Lung (tissue), 12 donors: Measurements from ENCODE around the gene PODNL1. TPM values are rescaled to one million over a fixed set of nuclear protein-coding genes. Genes with fewer than 3 reads are reported as not detected.

ENCODE experiments used
- ATAC-seq: fragments of 200-7000 bp; cut with Tn5 transposase; one replicate; pipeline ENCODE4 v1.9.1; 2020; ENCODE audit warnings: moderate number of reproducible peaks; ENCODE audit not compliant: insufficient read depth, low FRiP score
- DNase-seq, 3 donors: peaks; one replicate each; pipeline ENCODE4 v3.0.0-alpha.2; 2013 to 2017
- H3K27ac ChIP-seq, 2 donors: one replicate each; pipeline ENCODE4 v1.5.1; 2013; ENCODE audit warnings: mild to moderate bottlenecking in 2 of 2, moderate library complexity in 2 of 2, control low read depth in 1 of 2, inconsistent platforms in 1 of 2, low read depth in 1 of 2, low read length in 1 of 2
- H3K27me3 ChIP-seq, 3 donors: one replicate each; pipeline ENCODE4 v1.5.1; 2013; ENCODE audit warnings: low read length in 2 of 3; ENCODE audit not compliant: control insufficient read depth in 3 of 3, insufficient read depth in 3 of 3
- H3K36me3 ChIP-seq, 4 donors: one replicate each; pipeline ENCODE4 v1.5.1; 2013; ENCODE audit warnings: low read length in 4 of 4, mild to moderate bottlenecking in 1 of 4, moderate library complexity in 1 of 4; ENCODE audit not compliant: control insufficient read depth in 4 of 4, insufficient read depth in 4 of 4
- H3K4me1 ChIP-seq, 5 donors: one replicate each; pipeline ENCODE4 v1.5.1; 2013; ENCODE audit warnings: low read length in 5 of 5, mild to moderate bottlenecking in 2 of 5, moderate library complexity in 1 of 5; ENCODE audit not compliant: control insufficient read depth in 5 of 5, insufficient read depth in 5 of 5
- H3K4me3 ChIP-seq: one replicate; pipeline ENCODE4 v1.5.1; 2013; ENCODE audit warnings: mild to moderate bottlenecking, control low read depth, moderate library complexity
- H3K9ac ChIP-seq, 2 donors: one replicate each; pipeline ENCODE4 v1.5.1; 2013; ENCODE audit warnings: low read length in 2 of 2, control low read depth in 1 of 2; ENCODE audit not compliant: insufficient read depth in 1 of 2
- H3K9me3 ChIP-seq, 4 donors: one replicate each; pipeline ENCODE4 v1.5.1; 2013; ENCODE audit warnings: low read length in 3 of 4, mild to moderate bottlenecking in 1 of 4, moderate library complexity in 1 of 4; ENCODE audit not compliant: control insufficient read depth in 4 of 4, insufficient read depth in 3 of 4
- WGBS, 2 donors: extraction: QIAGEN DNeasy Blood & Tissue Kit; methylation state at CpG; one replicate each; pipeline ENCODE4 v1.1.7; 2013; 5-methylcytosine and 5-hydroxymethylcytosine counted together
- polyA plus RNA-seq, 2 donors: library from polyadenylated mRNA; stranded (reverse); fragments of 200-250 nt; gene quantifications; one replicate each; pipeline ENCODE4 v1.2.1, GENCODE V29; 2013
- total RNA-seq, 2 donors: library from RNA; depleted of rRNA in 1 of 2; stranded (reverse); fragments of >200 nt in 1 of 2; gene quantifications; one replicate each; pipeline ENCODE4 v1.2.1, GENCODE V29; 2014 to 2021
- TF ChIP-seq, protein P1 (sequence below): IDR thresholded peaks from 2 replicates; pipeline ENCODE4 v1.5.1; 2012; ENCODE audit warnings: mild to moderate bottlenecking; ENCODE audit errors: control extremely low read depth, extremely low read depth
- donor health status: control.
- donor health status: control.
- donor health status: Bipolar disorder and iron deficiency.
- donor health status: healthy.
- donor health status: DM: yes; HTN: yes; CAD: no.

Gene PODNL1
- total and polyA plus RNA-seq, 4 donors, result 0.55 to 6.4 (median 0.92) TPM

DNA sequence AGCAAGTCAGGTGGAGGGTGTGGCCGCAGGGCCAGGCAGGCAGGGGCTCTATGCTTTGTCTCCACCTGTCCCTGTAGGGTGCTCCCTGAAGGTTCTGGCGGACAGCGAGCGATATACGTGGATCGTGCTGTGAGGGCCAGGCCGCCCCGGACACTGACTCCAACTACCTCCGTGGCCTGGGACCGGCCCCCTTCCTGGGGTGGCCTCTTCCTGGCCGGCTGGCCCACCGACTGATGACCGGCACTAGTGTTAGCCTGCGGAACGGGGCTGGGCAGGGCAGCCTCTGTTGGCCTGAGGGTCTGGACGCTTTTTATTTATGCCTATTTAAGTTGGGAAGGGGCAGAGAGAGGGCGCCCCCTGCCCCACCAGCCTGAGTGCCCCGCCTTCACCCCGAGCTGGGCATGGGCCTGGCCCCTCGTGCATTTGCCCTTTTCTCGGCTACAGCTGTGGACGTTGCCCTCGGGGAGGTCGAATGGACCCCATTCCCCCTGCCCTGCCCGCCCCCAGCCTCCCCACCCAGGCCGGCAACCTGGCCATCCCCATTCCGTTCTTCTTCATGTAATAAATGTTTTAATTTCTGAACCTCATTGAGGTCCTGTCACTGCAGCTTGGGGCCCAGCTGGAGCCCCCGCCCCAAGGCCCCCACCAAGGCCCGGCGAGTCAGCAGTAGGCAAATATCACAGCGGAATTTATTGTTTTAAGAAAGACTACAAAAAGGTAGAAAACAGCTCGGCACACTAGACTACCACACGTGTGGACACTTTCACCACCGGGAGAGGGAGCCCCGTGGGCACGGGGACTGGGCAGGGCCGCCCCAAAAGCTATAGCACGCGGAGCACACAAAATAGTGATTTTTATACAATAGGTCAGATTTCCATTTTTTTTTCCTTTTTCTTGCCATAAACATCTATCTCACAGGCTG, 22.9 kb upstream of the PODNL1 start:
- H3K27me3 ChIP-seq, result no peaks in the 10 kb centered on the region
- WGBS, 2 donors, result 92 to 94% methylated on average over 39 of the region's 39 CpGs
- H3K9ac ChIP-seq, result no peak overlapping the region
- ATAC-seq, result no peak
- no peaks in the 10 kb centered on the region for H3K9me3 ChIP-seq
- TF ChIP-seq, protein P1, sequence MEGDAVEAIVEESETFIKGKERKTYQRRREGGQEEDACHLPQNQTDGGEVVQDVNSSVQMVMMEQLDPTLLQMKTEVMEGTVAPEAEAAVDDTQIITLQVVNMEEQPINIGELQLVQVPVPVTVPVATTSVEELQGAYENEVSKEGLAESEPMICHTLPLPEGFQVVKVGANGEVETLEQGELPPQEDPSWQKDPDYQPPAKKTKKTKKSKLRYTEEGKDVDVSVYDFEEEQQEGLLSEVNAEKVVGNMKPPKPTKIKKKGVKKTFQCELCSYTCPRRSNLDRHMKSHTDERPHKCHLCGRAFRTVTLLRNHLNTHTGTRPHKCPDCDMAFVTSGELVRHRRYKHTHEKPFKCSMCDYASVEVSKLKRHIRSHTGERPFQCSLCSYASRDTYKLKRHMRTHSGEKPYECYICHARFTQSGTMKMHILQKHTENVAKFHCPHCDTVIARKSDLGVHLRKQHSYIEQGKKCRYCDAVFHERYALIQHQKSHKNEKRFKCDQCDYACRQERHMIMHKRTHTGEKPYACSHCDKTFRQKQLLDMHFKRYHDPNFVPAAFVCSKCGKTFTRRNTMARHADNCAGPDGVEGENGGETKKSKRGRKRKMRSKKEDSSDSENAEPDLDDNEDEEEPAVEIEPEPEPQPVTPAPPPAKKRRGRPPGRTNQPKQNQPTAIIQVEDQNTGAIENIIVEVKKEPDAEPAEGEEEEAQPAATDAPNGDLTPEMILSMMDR, result no peak
- H3K27ac ChIP-seq, result no peak overlapping the region
- H3K4me1 ChIP-seq, result peaks cover 0 to 4% (median 0%) of the 10 kb centered on the region in 5 donors
- peaks cover 4 to 79% (median 16%) of the 10 kb centered on the region in 4 donors for H3K36me3 ChIP-seq
- no peak for DNase-seq
- no peak overlapping the region for H3K4me3 ChIP-seq

DNA sequence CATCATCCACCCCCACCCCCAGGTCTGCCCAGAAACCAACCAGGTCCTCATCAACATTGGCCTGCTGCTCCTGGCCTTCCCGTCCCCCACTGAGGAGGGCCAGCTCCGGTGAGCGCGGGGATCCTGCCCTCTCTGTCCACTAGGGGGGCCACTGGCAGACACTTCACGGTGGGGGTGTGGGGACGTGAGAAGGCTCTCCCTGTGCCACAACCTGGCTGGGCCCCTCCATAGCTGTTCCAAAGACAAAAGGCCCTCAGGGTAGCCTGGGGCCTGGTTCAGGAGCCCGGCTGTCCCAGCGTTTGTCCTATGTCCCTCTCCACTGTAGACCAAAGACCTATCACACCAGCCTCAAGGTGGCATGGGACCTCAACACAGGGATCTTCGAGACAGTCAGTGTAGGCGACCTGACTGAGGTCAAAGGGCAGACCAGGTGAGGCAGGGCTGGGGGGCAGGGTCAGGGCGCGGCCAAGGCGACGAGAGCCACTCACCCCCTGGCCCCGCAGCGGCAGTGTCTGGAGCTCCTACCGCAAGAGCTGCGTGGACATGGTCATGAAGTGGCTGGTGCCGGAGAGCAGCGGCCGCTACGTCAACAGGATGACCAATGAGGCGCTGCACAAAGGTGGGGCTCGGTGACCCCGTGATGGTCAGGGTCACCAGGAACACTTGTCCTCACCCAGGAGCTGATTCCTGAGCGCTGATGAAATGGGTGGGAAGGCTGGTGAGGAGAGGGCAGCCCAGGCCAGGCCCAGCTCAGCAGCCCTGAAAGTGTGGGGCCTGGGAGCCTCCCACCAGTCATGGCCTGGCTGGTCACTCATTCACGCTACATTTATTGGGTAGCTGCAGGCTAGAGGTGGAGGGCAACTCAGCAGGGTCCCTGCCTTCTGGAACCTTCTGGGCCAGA, 22.0 kb upstream of the PODNL1 start:
- no peak overlapping the region for H3K9ac ChIP-seq
- H3K9me3 ChIP-seq, result no peaks in the 10 kb centered on the region
- peaks cover 0 to 4% (median 0%) of the 10 kb centered on the region in 5 donors for H3K4me1 ChIP-seq
- no peak overlapping the region for H3K4me3 ChIP-seq
- H3K27me3 ChIP-seq, result no peaks in the 10 kb centered on the region
- no peak for DNase-seq
- H3K27ac ChIP-seq, result no peak overlapping the region
- peaks cover 7 to 79% (median 18%) of the 10 kb centered on the region in 4 donors for H3K36me3 ChIP-seq
- 87 to 91% methylated on average over 26 to 27 of the region's 27 CpGs for WGBS, 2 donors
- TF ChIP-seq, protein P1, result no peak
- ATAC-seq, result no peak

DNA sequence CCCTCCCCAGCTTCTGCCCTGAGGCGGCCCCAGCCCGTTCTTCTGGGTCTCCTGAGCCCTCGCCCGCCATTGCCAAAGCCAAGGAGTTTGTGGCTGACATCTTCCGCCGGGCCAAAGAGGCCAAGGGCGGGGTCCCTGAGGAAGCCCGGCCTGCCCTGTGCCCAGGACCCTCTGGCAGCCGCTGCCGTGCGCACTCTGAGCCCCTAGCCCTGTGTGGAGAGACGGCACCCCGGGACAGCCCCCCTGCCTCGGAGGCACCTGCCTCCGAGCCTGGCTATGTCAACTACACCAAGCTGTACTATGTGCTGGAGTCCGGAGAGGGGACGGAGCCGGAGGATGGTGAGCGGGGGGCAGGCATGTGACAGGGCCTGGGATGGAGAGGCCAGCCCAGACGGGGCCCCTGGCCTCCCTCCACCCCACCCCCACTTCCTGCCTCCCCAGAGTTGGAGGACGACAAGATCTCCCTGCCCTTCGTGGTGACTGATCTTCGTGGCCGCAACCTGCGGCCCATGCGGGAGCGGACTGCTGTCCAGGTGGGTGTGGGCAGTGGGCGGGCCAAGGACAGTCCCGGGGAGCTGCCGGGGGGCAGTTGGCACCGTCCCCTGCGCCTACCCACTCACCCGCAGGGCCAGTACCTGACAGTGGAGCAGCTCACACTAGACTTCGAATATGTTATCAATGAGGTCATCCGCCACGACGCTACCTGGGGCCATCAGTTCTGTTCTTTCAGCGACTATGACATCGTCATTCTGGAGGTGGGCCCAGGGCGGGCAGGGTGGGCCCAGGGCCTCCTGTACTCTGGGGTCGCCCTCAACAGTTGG, 21.1 kb upstream of the PODNL1 start:
- 88 to 90% methylated on average over 41 of the region's 41 CpGs for WGBS, 2 donors
- Histone ChIP-seq H3K4me1 (peaks cover 0 to 4% (median 0%) of the 10 kb centered on the region in 5 donors), H3K36me3 (peaks cover 5 to 76% (median 20%) of the 10 kb centered on the region in 4 donors), H3K9me3 (no peaks in the 10 kb centered on the region), H3K27me3 (no peaks in the 10 kb centered on the region), H3K4me3 (no peak overlapping the region), H3K9ac (no peak overlapping the region), H3K27ac (no peak overlapping the region)
- no peak for ATAC-seq
- TF ChIP-seq, protein P1, result no peak
- no peak for DNase-seq
